Measurements from ENCODE around the gene S100A3. TPM values are rescaled to one million over a fixed set of nuclear protein-coding genes. Genes with fewer than 3 reads are reported as not detected.
"Not testable (repeated sequence)": the region's sequence is repeated elsewhere in the genome, so short reads cannot be mapped to it uniquely, and the experiment has no call there.

Gene S100A3
- not detected for polyA plus RNA-seq (2012; ENCODE audit: insufficient read depth, insufficient read length)

GRCh38 chr1:153548722-153549688 lies at the start of gene S100A3:
TSS of gene S100A3 (minus strand) at chr1:153549258. CDS start at chr1:153548485, 773 bp downstream.
- no peak within 1 kb of the TSS for H3K4me3 ChIP-seq (ENCODE audit: low read length)
- DNase-seq (ENCODE audit: low read depth, low spot score) = no peak

- DNase-seq (ENCODE audit: low read depth, low spot score) = peak; percentile 78
- no peak overlapping the region for H3K4me3 ChIP-seq (ENCODE audit: low read length)
Measured at GRCh38 chr1:153598309-153599172, 49.5 kb upstream of the S100A3 start.

- H3K4me3 ChIP-seq (ENCODE audit: low read length) = no peak overlapping the region
- no peak for DNase-seq (ENCODE audit: low read depth, low spot score)
Measured at GRCh38 chr1:153597206-153597605, 48.1 kb upstream of the S100A3 start.

GRCh38 chr1:153592748-153593147 lies 43.7 kb upstream of the S100A3 start:
- no peak overlapping the region for H3K4me3 ChIP-seq (ENCODE audit: low read length)
- no peak for DNase-seq (ENCODE audit: low read depth, low spot score)

GRCh38 chr1:153588482-153588881 lies 39.4 kb upstream of the S100A3 start:
- no peak overlapping the region for H3K4me3 ChIP-seq (ENCODE audit: low read length)
- no peak for DNase-seq (ENCODE audit: low read depth, low spot score)

GRCh38 chr1:153588033-153588432 lies 39.0 kb upstream of the S100A3 start:
- not testable (repeated sequence) for H3K4me3 ChIP-seq (ENCODE audit: low read length); DNase-seq (ENCODE audit: low read depth, low spot score)

GRCh38 chr1:153587314-153587713 lies 38.3 kb upstream of the S100A3 start:
- DNase-seq (ENCODE audit: low read depth, low spot score) = no peak
- H3K4me3 ChIP-seq (ENCODE audit: low read length) = no peak overlapping the region

- no peak overlapping the region for H3K4me3 ChIP-seq (ENCODE audit: low read length)
- no peak for DNase-seq (ENCODE audit: low read depth, low spot score)
Measured at GRCh38 chr1:153586347-153586746, 37.3 kb upstream of the S100A3 start.

GRCh38 chr1:153585006-153585405 lies 35.9 kb upstream of the S100A3 start:
- H3K4me3 ChIP-seq (ENCODE audit: low read length) = no peak overlapping the region
- DNase-seq (ENCODE audit: low read depth, low spot score) = no peak

GRCh38 chr1:153583976-153584375 lies 34.9 kb upstream of the S100A3 start:
- H3K4me3 ChIP-seq (ENCODE audit: low read length) = no peak overlapping the region
- DNase-seq (ENCODE audit: low read depth, low spot score) = no peak

GRCh38 chr1:153583514-153583913 lies 34.5 kb upstream of the S100A3 start:
- DNase-seq (ENCODE audit: low read depth, low spot score); H3K4me3 ChIP-seq (ENCODE audit: low read length): not testable (repeated sequence)

- not testable (repeated sequence) for DNase-seq (ENCODE audit: low read depth, low spot score); H3K4me3 ChIP-seq (ENCODE audit: low read length)
Measured at GRCh38 chr1:153582836-153583235, 33.8 kb upstream of the S100A3 start.

- no peak overlapping the region for H3K4me3 ChIP-seq (ENCODE audit: low read length)
- no peak for DNase-seq (ENCODE audit: low read depth, low spot score)
Measured at GRCh38 chr1:153578936-153579335, 29.9 kb upstream of the S100A3 start.

- DNase-seq (ENCODE audit: low read depth, low spot score) = no peak
Measured at GRCh38 chr1:153578490-153578889, 29.4 kb upstream of the S100A3 start.

GRCh38 chr1:153577624-153578051 lies 28.6 kb upstream of the S100A3 start:
- DNase-seq (ENCODE audit: low read depth, low spot score) = no peak

More at GRCh38 chr1:153578490-153578889, 29.4 kb upstream of the S100A3 start:
- no peak overlapping the region for H3K4me3 ChIP-seq (ENCODE audit: low read length)

GRCh38 chr1:153577138-153577537 lies 28.1 kb upstream of the S100A3 start:
- H3K4me3 ChIP-seq (ENCODE audit: low read length) = no peak overlapping the region

More at GRCh38 chr1:153577624-153578051, 28.6 kb upstream of the S100A3 start:
- no peak overlapping the region for H3K4me3 ChIP-seq (ENCODE audit: low read length)

GRCh38 chr1:153575497-153575896 lies 26.4 kb upstream of the S100A3 start:
- DNase-seq (ENCODE audit: low read depth, low spot score); H3K4me3 ChIP-seq (ENCODE audit: low read length): not testable (repeated sequence)

More at GRCh38 chr1:153577138-153577537, 28.1 kb upstream of the S100A3 start:
- DNase-seq (ENCODE audit: low read depth, low spot score) = no peak

GRCh38 chr1:153575081-153575491 lies 26.0 kb upstream of the S100A3 start:
- H3K4me3 ChIP-seq (ENCODE audit: low read length); DNase-seq (ENCODE audit: low read depth, low spot score): not testable (repeated sequence)

- no peak for DNase-seq (ENCODE audit: low read depth, low spot score)
- no peak overlapping the region for H3K4me3 ChIP-seq (ENCODE audit: low read length)
Measured at GRCh38 chr1:153573351-153573750, 24.3 kb upstream of the S100A3 start.

Data from Jurkat, Clone E6-1 (cell line).